Mammary epithelial cell (primary cell): ENCODE measurements around the gene CACNA1D.

ENCODE experiments used
- EZH2 ChIP-seq: IDR thresholded peaks from 2 replicates; pipeline ENCODE4 v1.6.1; 2012; ENCODE audit warnings: low read length, inconsistent platforms, borderline replicate concordance
- TF ChIP-seq, protein P1 (sequence below), 2 donors: IDR thresholded peaks in 1 of 2; conservative IDR thresholded peaks in 1 of 2; 2 replicates each; pipeline ENCODE4 v1.5.1; 2011 to 2012; ENCODE audit warnings: inconsistent platforms in 2 of 2, low read length in 2 of 2, mild to moderate bottlenecking in 2 of 2, control low read depth in 1 of 2, low read depth in 1 of 2; ENCODE audit not compliant: insufficient read depth in 1 of 2; ENCODE audit errors: extremely low read depth in 1 of 2

DNA sequence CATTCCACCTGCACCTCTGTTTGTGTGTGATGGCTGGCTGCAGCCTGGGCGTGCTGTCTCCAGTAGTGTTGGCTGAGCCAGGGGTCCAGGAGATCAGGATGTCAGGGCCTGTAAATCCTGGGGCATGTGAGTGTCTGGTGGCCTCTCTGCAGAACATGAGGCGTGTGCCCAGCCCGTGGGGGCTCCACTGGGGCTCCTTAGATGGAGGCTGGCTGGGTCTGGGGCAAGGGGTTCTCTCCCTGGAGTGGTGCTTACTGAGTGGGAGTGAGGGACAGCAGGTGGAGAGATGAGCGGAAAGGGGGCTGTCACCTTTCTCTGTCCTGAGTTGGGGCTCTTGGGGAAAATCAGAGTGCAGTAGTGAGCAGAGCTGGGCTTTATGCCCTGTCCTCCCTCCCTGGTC is 199.6 kb downstream of the CACNA1D start:
- TF ChIP-seq, protein P1, sequence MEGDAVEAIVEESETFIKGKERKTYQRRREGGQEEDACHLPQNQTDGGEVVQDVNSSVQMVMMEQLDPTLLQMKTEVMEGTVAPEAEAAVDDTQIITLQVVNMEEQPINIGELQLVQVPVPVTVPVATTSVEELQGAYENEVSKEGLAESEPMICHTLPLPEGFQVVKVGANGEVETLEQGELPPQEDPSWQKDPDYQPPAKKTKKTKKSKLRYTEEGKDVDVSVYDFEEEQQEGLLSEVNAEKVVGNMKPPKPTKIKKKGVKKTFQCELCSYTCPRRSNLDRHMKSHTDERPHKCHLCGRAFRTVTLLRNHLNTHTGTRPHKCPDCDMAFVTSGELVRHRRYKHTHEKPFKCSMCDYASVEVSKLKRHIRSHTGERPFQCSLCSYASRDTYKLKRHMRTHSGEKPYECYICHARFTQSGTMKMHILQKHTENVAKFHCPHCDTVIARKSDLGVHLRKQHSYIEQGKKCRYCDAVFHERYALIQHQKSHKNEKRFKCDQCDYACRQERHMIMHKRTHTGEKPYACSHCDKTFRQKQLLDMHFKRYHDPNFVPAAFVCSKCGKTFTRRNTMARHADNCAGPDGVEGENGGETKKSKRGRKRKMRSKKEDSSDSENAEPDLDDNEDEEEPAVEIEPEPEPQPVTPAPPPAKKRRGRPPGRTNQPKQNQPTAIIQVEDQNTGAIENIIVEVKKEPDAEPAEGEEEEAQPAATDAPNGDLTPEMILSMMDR (conservative IDR thresholded peaks at IDR 0.05 in 1 of 2, IDR thresholded peaks at IDR 0.05 in 1 of 2; ENCODE audit: extremely low read depth in 1 of 2, insufficient read depth in 1 of 2, low read depth in 1 of 2, low read length in 2 of 2) = no peak
- TF ChIP-seq EZH2 = no peak
